Upper lobe of left lung (tissue), 6 donors: ENCODE results near the gene SLC44A4. TPM values are rescaled to one million over a fixed set of nuclear protein-coding genes. Genes with fewer than 3 reads are reported as not detected.

Experiments
- ATAC-seq, 2 donors: fragments of 200-7000 bp; cut with Tn5 transposase; one replicate each; pipeline ENCODE4 v1.9.1; 2022; ENCODE audit warnings: mild to moderate bottlenecking in 2 of 2, moderate library complexity in 2 of 2; ENCODE audit not compliant: low FRiP score in 2 of 2
- DNase-seq, 2 donors: peaks; one replicate each; pipeline ENCODE4 v3.0.0-alpha.2; 2019 to 2020
- H3K27ac ChIP-seq, 4 donors: fragments of 200-600 bp; sonication (generic); one replicate each; pipeline ENCODE4 v1.5.1; 2016 to 2019
- H3K27me3 ChIP-seq, 4 donors: fragments of 200-600 bp; sonication (generic); one replicate each; pipeline ENCODE4 v1.5.1; 2017 to 2019
- H3K36me3 ChIP-seq, 4 donors: fragments of 200-600 bp; sonication (generic); one replicate each; pipeline ENCODE4 v1.5.1; 2016 to 2019
- H3K4me1 ChIP-seq, 4 donors: fragments of 200-600 bp; sonication (generic); one replicate each; pipeline ENCODE4 v1.5.1; 2018 to 2019
- H3K4me3 ChIP-seq, 4 donors: fragments of 200-600 bp; sonication (generic); one replicate each; pipeline ENCODE4 v1.5.1; 2017 to 2019; ENCODE audit warnings: mild to moderate bottlenecking in 2 of 4, moderate library complexity in 1 of 4
- H3K9me3 ChIP-seq, 4 donors: fragments of 200-600 bp; sonication (generic); one replicate each; pipeline ENCODE4 v1.5.1; 2018 to 2019
- EP300 ChIP-seq, 4 donors: sonication (generic); formaldehyde crosslinking; IDR thresholded peaks; one replicate each; pipeline ENCODE4 v1.5.1; 2017; ENCODE audit warnings: antibody characterized with exemption in 4 of 4, control low read depth in 2 of 4
- POLR2A ChIP-seq, 4 donors: fragments of 450-650 bp; IDR thresholded peaks; one replicate each; pipeline ENCODE4 v1.5.1; 2016 to 2017; ENCODE audit warnings: antibody characterized with exemption in 4 of 4, mild to moderate bottlenecking in 2 of 4
- POLR2AphosphoS5 ChIP-seq, 2 donors: sonication (generic); formaldehyde crosslinking; IDR thresholded peaks; one replicate each; pipeline ENCODE4 v1.5.1; 2017; ENCODE audit warnings: antibody characterized with exemption in 2 of 2
- WGBS, 2 donors: methylation state at CpG; one replicate each; pipeline ENCODE4 v1.1.5; 2017 to 2018; 5-methylcytosine and 5-hydroxymethylcytosine counted together
- total RNA-seq, 6 donors: library from RNA; depleted of rRNA in 4 of 6; stranded (reverse); fragments of >200 nt in 4 of 6; gene quantifications; one replicate each; pipeline versions ENCODE4 v1.1.0 to v1.2.1, GENCODE V29; 2016 to 2021
- TF ChIP-seq, protein P1 (sequence below), 6 experiments: fragments of 450-650 bp in 4 of 6; fragments of 200-600 bp in 2 of 6; sonication (generic) in 2 of 6; IDR thresholded peaks; one replicate each; pipeline ENCODE4 v1.5.1; 2016 to 2019; ENCODE audit warnings: antibody characterized with exemption in 6 of 6
- donor health status: DM: no; HTN: no; CAD: no; lungs with moderate emphysema.
- donor health status: DM: no; HTN: yes; CAD: no; lungs with severe emphysema.

SLC44A4 gene
- total RNA-seq, 6 donors from 2014 or later = 19.1 to 84.2 (median 42.0) TPM

DNA sequence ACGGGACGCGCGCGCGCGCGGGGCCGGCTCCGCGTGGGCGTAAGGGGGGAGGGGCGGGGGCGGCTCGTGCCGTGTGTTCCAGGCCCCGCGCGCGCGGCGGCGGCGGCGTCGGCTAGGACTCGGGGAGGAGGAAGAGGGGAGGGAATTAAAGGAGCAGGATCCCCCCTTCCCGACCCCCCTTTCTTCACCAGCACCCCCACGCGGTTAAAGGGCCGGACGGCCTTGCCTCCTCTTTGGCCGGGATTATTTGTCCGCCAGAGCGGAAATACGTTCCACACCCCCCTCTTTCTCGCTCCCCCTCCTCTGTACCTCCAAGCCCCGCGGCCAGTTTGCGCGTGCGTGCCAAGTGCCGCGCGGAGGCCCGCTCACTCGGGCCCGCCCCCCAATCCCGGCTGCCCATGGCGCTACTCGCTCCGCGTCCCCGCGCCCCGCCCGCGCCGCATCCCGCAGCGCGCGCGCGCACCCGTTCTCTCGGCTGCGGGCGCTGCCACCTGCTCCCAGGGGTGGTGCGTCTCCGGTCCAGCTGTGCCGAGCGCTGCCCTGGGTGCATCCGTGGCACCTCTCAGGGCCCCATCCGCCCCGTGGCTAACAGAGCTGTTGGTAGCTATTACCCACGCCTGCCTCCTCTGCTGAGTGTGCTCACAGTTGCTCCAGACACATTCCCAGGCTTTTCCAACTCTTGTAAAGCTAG lies 23.3 kb upstream of the SLC44A4 start, which contains the start of gene ZBTB12:
Gene ZBTB12, minus strand, starts transcription at position 134 of the 691 bp plus-strand sequence. CDS start 781 bp downstream, outside the sequence.
- WGBS, 2 donors = 0 to 1% methylated on average over 18 to 49 of the region's 77 CpGs
- H3K27ac ChIP-seq = peak within 1 kb of the TSS; percentile 67 to 89 (median 82)
- peak; percentile 93 to 97 for DNase-seq
- ATAC-seq = peak; percentile 88 to 89
- peak within 1 kb of the TSS; percentile 25 to 86 (median 80) for H3K4me3 ChIP-seq
- peaks cover 18 to 53% (median 36%) of the 10 kb centered on the region in 4 donors for H3K4me1 ChIP-seq
- TF ChIP-seq POLR2AphosphoS5 (IDR thresholded peaks at IDR 0.05) (peak in 1 of 2 donors; percentile 41), EP300 (IDR thresholded peaks at IDR 0.05) (no peak), POLR2A (IDR thresholded peaks at IDR 0.05) (peak in 1 of 4 donors; percentile 71)
- TF ChIP-seq, protein P1, sequence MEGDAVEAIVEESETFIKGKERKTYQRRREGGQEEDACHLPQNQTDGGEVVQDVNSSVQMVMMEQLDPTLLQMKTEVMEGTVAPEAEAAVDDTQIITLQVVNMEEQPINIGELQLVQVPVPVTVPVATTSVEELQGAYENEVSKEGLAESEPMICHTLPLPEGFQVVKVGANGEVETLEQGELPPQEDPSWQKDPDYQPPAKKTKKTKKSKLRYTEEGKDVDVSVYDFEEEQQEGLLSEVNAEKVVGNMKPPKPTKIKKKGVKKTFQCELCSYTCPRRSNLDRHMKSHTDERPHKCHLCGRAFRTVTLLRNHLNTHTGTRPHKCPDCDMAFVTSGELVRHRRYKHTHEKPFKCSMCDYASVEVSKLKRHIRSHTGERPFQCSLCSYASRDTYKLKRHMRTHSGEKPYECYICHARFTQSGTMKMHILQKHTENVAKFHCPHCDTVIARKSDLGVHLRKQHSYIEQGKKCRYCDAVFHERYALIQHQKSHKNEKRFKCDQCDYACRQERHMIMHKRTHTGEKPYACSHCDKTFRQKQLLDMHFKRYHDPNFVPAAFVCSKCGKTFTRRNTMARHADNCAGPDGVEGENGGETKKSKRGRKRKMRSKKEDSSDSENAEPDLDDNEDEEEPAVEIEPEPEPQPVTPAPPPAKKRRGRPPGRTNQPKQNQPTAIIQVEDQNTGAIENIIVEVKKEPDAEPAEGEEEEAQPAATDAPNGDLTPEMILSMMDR (IDR thresholded peaks at IDR 0.05) = peak in 2 of 6 experiments; percentile 13 to 18
- H3K27me3 ChIP-seq = no peaks in the 10 kb centered on the region
- H3K9me3 ChIP-seq = no peaks in the 10 kb centered on the region
- H3K36me3 ChIP-seq = no peaks in the 10 kb centered on the region

DNA sequence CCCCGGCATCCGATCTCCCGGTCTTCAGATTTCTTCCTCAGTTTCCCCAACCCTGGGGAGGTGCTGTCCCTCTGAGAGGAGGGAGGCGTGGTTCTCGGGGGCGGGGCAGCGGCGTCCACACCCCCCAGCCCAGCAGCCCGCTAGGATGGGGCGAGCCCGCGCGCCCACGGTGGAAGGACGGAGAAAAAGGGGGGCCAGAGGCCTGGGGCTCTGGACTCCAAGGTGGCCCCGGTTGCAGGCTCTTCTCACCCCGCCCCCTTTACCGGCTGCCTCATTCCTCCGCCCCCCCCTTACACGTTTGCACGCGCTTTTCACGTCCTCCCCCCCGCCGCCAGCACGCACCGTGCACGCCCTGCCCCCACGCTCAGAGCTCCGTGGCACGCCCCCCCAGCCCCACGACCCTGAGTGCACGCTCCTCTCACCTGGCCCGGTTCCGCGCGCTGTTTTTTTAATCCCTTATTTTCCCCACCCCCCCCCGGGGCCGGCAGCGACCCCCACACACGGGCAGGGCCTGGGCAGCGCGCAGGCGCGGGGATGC lies 22.7 kb upstream of the SLC44A4 start:
- ATAC-seq = peak in 1 of 2 donors; percentile 37
- Histone ChIP-seq H3K4me1 (peaks cover 23 to 55% (median 39%) of the 10 kb centered on the region in 4 donors), H3K4me3 (peak overlapping the region; percentile 25 to 86 (median 80)), H3K9me3 (no peaks in the 10 kb centered on the region), H3K36me3 (no peaks in the 10 kb centered on the region), H3K27ac (peak overlapping the region; percentile 67 to 89 (median 82)), H3K27me3 (no peaks in the 10 kb centered on the region)
- 1% methylated on average over 26 of the region's 45 CpGs; no CpG with 5 or more reads in 1 of the 2 donors for WGBS, 2 donors
- no peak for TF ChIP-seq POLR2AphosphoS5 (IDR thresholded peaks at IDR 0.05)
- peak; percentile 41 to 92 for DNase-seq

DNA sequence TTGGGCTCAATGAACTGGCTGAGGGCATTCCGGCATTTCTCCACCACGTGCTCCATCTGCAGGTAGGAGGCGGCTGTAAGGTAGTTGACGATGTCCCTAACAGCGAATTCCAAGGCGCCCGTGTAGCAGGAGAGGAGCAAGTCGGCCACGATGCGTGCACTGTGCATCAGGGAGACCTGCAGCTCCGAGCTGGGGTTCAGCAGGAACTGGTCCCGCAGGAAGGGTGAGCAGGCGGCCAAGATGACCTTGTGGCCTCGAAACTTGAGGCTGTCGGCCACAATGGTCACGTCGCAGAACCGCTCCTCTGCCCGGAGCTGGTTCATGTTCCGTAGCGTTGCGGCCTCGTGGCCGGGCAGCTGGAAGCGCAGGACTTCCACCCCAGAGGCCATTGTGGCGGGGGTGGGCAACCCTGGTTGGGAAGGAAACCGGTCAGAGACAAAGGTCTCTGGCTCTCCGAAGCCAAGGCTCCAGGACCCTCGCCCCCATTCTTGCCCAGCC lies 22.2 kb upstream of the SLC44A4 start:
- Histone ChIP-seq H3K27me3 (no peaks in the 10 kb centered on the region), H3K27ac (peak overlapping the region; percentile 67 to 89 (median 82)), H3K36me3 (peaks cover 0 to 2% (median 0%) of the 10 kb centered on the region in 4 donors), H3K4me1 (peaks cover 25 to 60% (median 43%) of the 10 kb centered on the region in 4 donors), H3K9me3 (no peaks in the 10 kb centered on the region), H3K4me3 (peak overlapping the region in 3 of 4 donors; percentile 76 to 86 (median 84))
- no peak for ATAC-seq
- peak in 1 of 2 donors; percentile 36 for DNase-seq
- WGBS, 2 donors = 31 to 55% methylated on average over 19 to 21 of the region's 29 CpGs
- TF ChIP-seq, protein P1 (IDR thresholded peaks at IDR 0.05) = no peak
- TF ChIP-seq EP300 (IDR thresholded peaks at IDR 0.05) = no peak
- no peak for TF ChIP-seq POLR2A (IDR thresholded peaks at IDR 0.05)
- no peak for TF ChIP-seq POLR2AphosphoS5 (IDR thresholded peaks at IDR 0.05)

DNA sequence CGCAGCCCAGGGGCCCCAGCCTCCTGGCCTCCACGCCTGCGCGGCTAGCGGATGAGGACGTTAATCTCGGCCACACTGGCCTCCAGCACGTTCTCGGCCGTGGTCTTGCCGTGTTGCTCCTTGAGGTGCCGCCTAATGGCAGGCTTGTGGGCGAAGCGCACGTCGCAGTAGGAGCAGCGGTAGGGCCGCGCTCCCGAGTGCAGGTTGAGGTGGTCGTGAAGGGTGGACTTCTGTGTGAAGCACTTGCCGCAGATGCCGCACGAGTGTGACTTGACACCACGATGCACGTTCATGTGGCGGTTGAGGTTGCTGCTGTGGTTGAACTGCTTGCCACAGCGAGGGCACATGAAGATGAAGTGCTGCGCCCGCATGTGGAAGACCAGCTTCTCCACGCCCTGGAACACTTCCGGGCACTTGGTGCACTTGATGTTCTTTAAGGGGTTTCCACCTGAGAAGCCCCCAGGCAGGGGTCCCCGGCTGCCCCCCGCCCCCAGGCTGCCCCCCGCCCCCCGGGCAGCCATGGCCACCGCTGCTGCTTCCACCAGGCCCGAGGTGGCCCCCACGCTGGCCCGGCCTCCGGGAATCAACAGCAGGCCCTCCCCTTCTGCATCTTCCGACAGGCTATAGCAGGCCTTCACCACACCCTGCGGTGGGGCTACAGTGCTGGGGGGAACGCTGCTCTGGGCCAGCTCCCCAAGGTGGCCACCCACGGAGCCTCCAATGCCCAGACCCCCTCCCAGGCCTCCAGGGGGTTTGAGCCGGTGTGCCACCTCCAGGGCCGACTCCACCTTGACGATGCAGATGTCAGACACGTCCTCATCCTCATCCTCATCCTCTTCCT lies 21.3 kb upstream of the SLC44A4 start:
- H3K27me3 ChIP-seq = no peaks in the 10 kb centered on the region
- TF ChIP-seq, protein P1 (IDR thresholded peaks at IDR 0.05) = no peak
- TF ChIP-seq POLR2A (IDR thresholded peaks at IDR 0.05) (no peak), EP300 (IDR thresholded peaks at IDR 0.05) (no peak), POLR2AphosphoS5 (IDR thresholded peaks at IDR 0.05) (no peak)
- WGBS, 2 donors = 88 to 89% methylated on average over 23 to 44 of the region's 49 CpGs
- no peaks in the 10 kb centered on the region for H3K9me3 ChIP-seq
- H3K4me3 ChIP-seq = no peak overlapping the region
- H3K27ac ChIP-seq = peak overlapping the region in 2 of 4 donors; percentile 82 to 89
- peaks cover 25 to 60% (median 43%) of the 10 kb centered on the region in 4 donors for H3K4me1 ChIP-seq
- DNase-seq (peak in 1 of 2 donors; percentile 85), ATAC-seq (no peak)
- H3K36me3 ChIP-seq = peaks cover 0 to 11% (median 2%) of the 10 kb centered on the region in 4 donors
